Small intestine (tissue), 7 donors: ENCODE measurements around the gene SBNO2. TPM values are rescaled to one million over a fixed set of nuclear protein-coding genes. Genes with fewer than 3 reads are reported as not detected.

Experiments used
- DNase-seq, 2 donors: peaks; one replicate each; pipeline versions ENCODE4 v3.0.0 to v3.0.0-alpha.2; 2013
- FAIRE-seq: peaks from 2 replicates; lab custom pipeline; 2012; peaks lifted over from hg19 to GRCh38; lab: Jason Lieb, UNC
- H3K27ac ChIP-seq, 3 donors: one replicate each; pipeline ENCODE4 v1.5.1; 2013; ENCODE audit warnings: low read length in 2 of 3, mild to moderate bottlenecking in 2 of 3, control low read depth in 1 of 3, inconsistent platforms in 1 of 3, low read depth in 1 of 3, moderate library complexity in 1 of 3
- H3K27me3 ChIP-seq, 3 donors: one replicate each; pipeline ENCODE4 v1.6.1; 2013; ENCODE audit warnings: low read length in 3 of 3, inconsistent platforms in 1 of 3; ENCODE audit not compliant: control insufficient read depth in 3 of 3, insufficient read depth in 3 of 3
- H3K36me3 ChIP-seq, 3 donors: one replicate each; pipeline ENCODE4 v1.6.1; 2013; ENCODE audit warnings: low read length in 3 of 3, inconsistent platforms in 1 of 3, low read depth in 1 of 3, mild to moderate bottlenecking in 1 of 3, moderate library complexity in 1 of 3; ENCODE audit not compliant: control insufficient read depth in 3 of 3, insufficient read depth in 2 of 3
- H3K4me1 ChIP-seq, 3 donors: one replicate each; pipeline ENCODE4 v1.6.1; 2013; ENCODE audit warnings: low read length in 2 of 3, inconsistent platforms in 1 of 3, low read depth in 1 of 3, mild to moderate bottlenecking in 1 of 3, moderate library complexity in 1 of 3; ENCODE audit not compliant: control insufficient read depth in 3 of 3, insufficient read depth in 2 of 3
- H3K4me3 ChIP-seq, 3 donors: one replicate each; pipeline ENCODE4 v1.5.1; 2013; ENCODE audit warnings: low read length in 3 of 3, control low read depth in 1 of 3, inconsistent platforms in 1 of 3, low read depth in 1 of 3, mild to moderate bottlenecking in 1 of 3, moderate library complexity in 1 of 3
- H3K9me3 ChIP-seq, 2 donors: one replicate each; pipeline ENCODE4 v1.6.1; 2013; ENCODE audit warnings: low read depth in 1 of 2, low read length in 1 of 2; ENCODE audit not compliant: control insufficient read depth in 2 of 2, insufficient read depth in 1 of 2
- WGBS, 3 donors: extraction: QIAGEN DNeasy Blood & Tissue Kit; methylation state at CpG; one replicate each; pipeline ENCODE4 v1.1.7; 2013; 5-methylcytosine and 5-hydroxymethylcytosine counted together
- polyA plus RNA-seq, 4 donors: library from polyadenylated mRNA; stranded (reverse) in 3 of 4; unstranded in 1 of 4; fragments of 200-250 nt in 3 of 4; fragments of 120-200 nt in 1 of 4; gene quantifications; one replicate each; pipeline versions ENCODE4 v1.2.1 to v1.2.3, GENCODE V29; 2013
- donor health status: healthy with polysubstance abuse.
- donor health status: control.
- donor health status: control.
- donor health status: Bipolar disorder and iron deficiency.
- donor health status: healthy.

Gene SBNO2
- polyA plus RNA-seq, 4 donors = 19.7 to 32.1 (median 21.6) TPM

GRCh38 chr19:1058112-1058511, 116.0 kb downstream of the SBNO2 start:
- FAIRE-seq = no peak
- no peak for DNase-seq
- H3K4me3 ChIP-seq = no peak overlapping the region
- no peaks in the 10 kb centered on the region for H3K27me3 ChIP-seq
- peaks cover 0 to 54% of the 10 kb centered on the region in 2 donors for H3K9me3 ChIP-seq
- H3K36me3 ChIP-seq = peaks cover 0 to 5% (median 0%) of the 10 kb centered on the region in 3 donors
- H3K4me1 ChIP-seq = no peaks in the 10 kb centered on the region
- WGBS, 3 donors = 89 to 93% (median 91%) methylated on average over 5 of the region's 5 CpGs
- H3K27ac ChIP-seq = no peak overlapping the region

Other genes with a start within 250 kb of the SBNO2 start
- gene ARID3A, start 248.2 kb downstream of the SBNO2 start, polyA plus RNA-seq = 100 to 1,000 TPM in 1 of 4 donors, 1 to 10 TPM in 3; 1.3 to 242 (median 4.8) TPM
- gene WDR18, start 189.9 kb downstream of the SBNO2 start, polyA plus RNA-seq = 10 to 100 TPM; 33.4 to 70.8 (median 57.5) TPM
- under 1 TPM in 2 of 4 donors, not detected in 2; 0.10 to 0.16 TPM for gene GRIN3B, start 173.8 kb downstream of the SBNO2 start, polyA plus RNA-seq
- 100 to 1,000 TPM; 123 to 313 (median 186) TPM for gene TMEM259, start 153.1 kb downstream of the SBNO2 start, polyA plus RNA-seq
- not detected for gene RNU6-2, start 152.7 kb downstream of the SBNO2 start, polyA plus RNA-seq
- gene CNN2, start 147.7 kb downstream of the SBNO2 start, polyA plus RNA-seq = 10 to 100 TPM; 14.5 to 34.4 (median 22.6) TPM
- gene ABCA7, start 134.2 kb downstream of the SBNO2 start, polyA plus RNA-seq = 10 to 100 TPM in 2 of 4 donors, 1 to 10 TPM in 2; 3.1 to 60.3 (median 20.2) TPM
- gene ARHGAP45, start 107.1 kb downstream of the SBNO2 start, polyA plus RNA-seq = 10 to 100 TPM; 15.9 to 81.1 (median 48.5) TPM
- gene POLR2E, start 78.9 kb downstream of the SBNO2 start, polyA plus RNA-seq = 100 to 1,000 TPM; 122 to 189 (median 142) TPM
- 1,000 to 10,000 TPM in 2 of 4 donors, 100 to 1,000 TPM in 2; 335 to 1,298 (median 781) TPM for gene GPX4, start 70.3 kb downstream of the SBNO2 start, polyA plus RNA-seq
- gene STK11, start 31.5 kb upstream of the SBNO2 start, polyA plus RNA-seq = 10 to 100 TPM; 57.7 to 86.2 (median 66.4) TPM
- under 1 TPM in 2 of 4 donors, not detected in 2; 0.30 to 0.41 TPM for gene CBARP, start 63.7 kb upstream of the SBNO2 start, polyA plus RNA-seq
- gene ATP5F1D, start 67.5 kb upstream of the SBNO2 start, polyA plus RNA-seq = 100 to 1,000 TPM; 126 to 823 (median 492) TPM
- gene MIDN, start 74.3 kb upstream of the SBNO2 start, polyA plus RNA-seq = 100 to 1,000 TPM in 1 of 4 donors, 10 to 100 TPM in 3; 28.1 to 106 (median 33.0) TPM
- 100 to 1,000 TPM; 250 to 543 (median 373) TPM for gene CIRBP, start 95.1 kb upstream of the SBNO2 start, polyA plus RNA-seq
- 100 to 1,000 TPM in 1 of 4 donors, 10 to 100 TPM in 3; 40.0 to 118 (median 82.3) TPM for gene FAM174C, start 101.3 kb upstream of the SBNO2 start, polyA plus RNA-seq
- gene EFNA2, start 111.6 kb upstream of the SBNO2 start, polyA plus RNA-seq = 10 to 100 TPM; 17.7 to 31.3 (median 27.6) TPM
- gene NDUFS7, start 209.6 kb upstream of the SBNO2 start, polyA plus RNA-seq = 100 to 1,000 TPM in 3 of 4 donors, 10 to 100 TPM in 1; 82.0 to 350 (median 248) TPM
- gene GAMT, start 227.3 kb upstream of the SBNO2 start, polyA plus RNA-seq = 10 to 100 TPM in 1 of 4 donors, 1 to 10 TPM in 3; 1.1 to 25.7 (median 4.3) TPM
- gene DAZAP1, start 233.3 kb upstream of the SBNO2 start, polyA plus RNA-seq = 100 to 1,000 TPM in 1 of 4 donors, 10 to 100 TPM in 3; 60.2 to 124 (median 80.5) TPM